Measurements from ENCODE around the gene DPEP3.
A peak's percentile ranks its signal among the peaks of the same experiment; 100 is the strongest.

Gene DPEP3

GRCh38 chr16:67969254-67970039 is 10.9 kb downstream of the DPEP3 start:
- no peak for DNase-seq (ENCODE audit: low read depth)

DNA sequence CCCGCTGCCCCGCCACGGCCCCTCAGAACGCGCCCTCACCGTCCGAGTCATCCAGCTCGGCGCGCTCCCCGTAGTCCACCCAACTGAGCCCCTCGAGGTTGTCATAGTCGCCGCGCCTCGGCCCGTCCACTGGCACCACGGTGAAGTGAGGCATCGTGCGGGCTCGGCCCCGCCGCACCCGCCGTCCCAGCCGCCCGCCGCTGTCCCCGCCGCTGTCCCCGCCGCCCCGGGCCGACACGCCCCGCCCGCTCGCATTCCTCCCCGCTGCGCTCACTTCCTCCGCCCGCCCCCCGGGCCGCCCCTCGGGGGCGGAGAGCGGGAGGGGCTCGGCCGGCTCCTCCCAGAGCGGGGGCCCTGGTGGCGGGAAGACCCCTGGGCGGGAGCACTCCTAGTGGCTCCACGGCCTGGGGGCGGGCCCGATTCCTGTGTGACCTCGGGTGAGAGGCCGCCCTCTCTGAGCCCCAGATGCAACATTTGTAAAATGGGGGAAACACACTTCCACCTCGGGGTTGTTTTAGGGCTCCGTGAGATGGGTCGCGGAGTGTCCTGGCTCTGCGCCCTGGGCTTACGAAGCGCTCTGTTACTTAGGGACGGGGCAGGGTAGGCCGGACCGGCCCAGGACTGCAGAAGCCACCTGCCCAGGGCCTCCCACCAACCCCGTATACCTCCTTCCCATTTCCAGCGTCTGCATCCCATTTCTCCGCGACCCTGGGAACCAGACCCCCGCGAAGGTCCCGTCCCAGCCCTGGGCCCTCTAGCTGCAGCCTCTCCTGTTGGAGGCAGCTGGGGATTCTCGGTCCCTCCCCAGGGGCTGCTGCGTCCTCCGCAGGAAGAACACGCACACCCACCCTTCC is 11.7 kb downstream of the DPEP3 start, which contains the start of gene SLC12A4:
Gene SLC12A4, minus strand, starts transcription at position 238 of the 854 bp plus-strand sequence. Its CDS starts 84 bp downstream, at position 154.
- peak within 1 kb of the TSS; percentile 99 for H3K4me3 ChIP-seq (ENCODE audit: low read length)
- TF ChIP-seq, protein P1, sequence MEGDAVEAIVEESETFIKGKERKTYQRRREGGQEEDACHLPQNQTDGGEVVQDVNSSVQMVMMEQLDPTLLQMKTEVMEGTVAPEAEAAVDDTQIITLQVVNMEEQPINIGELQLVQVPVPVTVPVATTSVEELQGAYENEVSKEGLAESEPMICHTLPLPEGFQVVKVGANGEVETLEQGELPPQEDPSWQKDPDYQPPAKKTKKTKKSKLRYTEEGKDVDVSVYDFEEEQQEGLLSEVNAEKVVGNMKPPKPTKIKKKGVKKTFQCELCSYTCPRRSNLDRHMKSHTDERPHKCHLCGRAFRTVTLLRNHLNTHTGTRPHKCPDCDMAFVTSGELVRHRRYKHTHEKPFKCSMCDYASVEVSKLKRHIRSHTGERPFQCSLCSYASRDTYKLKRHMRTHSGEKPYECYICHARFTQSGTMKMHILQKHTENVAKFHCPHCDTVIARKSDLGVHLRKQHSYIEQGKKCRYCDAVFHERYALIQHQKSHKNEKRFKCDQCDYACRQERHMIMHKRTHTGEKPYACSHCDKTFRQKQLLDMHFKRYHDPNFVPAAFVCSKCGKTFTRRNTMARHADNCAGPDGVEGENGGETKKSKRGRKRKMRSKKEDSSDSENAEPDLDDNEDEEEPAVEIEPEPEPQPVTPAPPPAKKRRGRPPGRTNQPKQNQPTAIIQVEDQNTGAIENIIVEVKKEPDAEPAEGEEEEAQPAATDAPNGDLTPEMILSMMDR (conservative IDR thresholded peaks at IDR 0.05; ENCODE audit: low read length) = no peak
- peak; percentile 76 for DNase-seq (ENCODE audit: low read depth)

More at GRCh38 chr16:67969254-67970039, 10.9 kb downstream of the DPEP3 start:
- H3K4me3 ChIP-seq (ENCODE audit: low read length) = peak overlapping the region; percentile 72
- TF ChIP-seq, protein P1 (conservative IDR thresholded peaks at IDR 0.05; ENCODE audit: low read length) = no peak

DNA sequence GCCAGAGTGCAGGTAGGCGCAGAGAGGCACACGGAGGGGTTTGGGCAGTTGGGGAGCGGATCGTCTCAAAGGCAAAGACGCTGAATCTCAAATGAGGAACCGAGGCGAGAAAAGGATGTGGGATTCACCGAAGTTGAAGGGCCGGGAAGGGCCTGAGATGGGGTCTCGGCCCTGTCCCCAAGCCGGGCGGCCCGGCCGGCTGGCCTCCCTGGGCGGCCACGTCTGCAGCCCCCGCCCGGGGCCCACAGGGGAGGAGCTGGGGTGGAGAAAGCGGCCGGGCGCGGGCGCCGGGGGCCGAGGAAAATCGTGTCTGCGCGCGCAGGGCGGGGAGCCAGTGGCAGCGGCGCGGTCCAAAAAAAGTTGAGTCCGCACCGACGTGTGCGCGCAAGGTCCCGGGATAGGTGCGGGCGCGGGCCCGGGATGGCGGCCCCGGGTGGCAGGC is 12.3 kb downstream of the DPEP3 start:
- DNase-seq (ENCODE audit: low read depth) = peak; percentile 42
- peak overlapping the region; percentile 99 for H3K4me3 ChIP-seq (ENCODE audit: low read length)
- TF ChIP-seq, protein P1 (conservative IDR thresholded peaks at IDR 0.05; ENCODE audit: low read length) = no peak

DNA sequence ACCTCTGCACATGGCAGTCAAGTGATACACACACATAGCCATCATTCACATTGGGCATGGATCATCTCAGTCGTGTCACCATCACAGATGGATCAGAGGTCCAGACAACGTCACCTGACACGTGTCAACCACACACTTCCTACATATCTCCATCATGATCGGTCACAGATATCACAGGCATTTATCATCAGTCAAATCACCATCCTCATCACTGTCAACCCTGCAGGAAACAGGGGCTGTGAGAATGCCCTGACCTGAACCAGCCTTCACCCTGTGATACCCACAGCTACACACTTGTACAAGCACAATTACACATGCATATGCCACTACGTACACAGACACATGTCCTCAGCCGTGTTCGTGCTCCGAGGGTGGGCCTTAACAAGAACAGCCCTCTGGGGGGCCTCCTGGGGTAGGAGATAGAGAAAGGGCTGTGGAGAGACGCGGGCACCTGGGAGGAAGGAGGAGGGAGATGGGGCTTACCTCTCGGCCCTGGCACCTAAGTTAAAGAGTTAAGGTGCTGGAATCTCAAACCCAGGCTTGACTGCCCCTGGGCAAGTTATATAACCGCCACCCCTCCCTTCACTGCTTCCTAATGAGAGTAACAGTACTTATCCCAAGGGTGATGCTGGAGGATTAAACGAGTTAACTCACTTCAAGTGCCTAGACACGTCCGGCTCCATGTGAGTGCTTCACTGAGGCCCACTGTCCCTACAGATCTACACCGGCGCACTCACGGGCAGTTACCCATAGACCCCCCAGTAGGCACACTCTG is 12.9 kb downstream of the DPEP3 start:
- peak; percentile 34 for DNase-seq (ENCODE audit: low read depth)
- TF ChIP-seq, protein P1 (conservative IDR thresholded peaks at IDR 0.05; ENCODE audit: low read length) = no peak

DNA sequence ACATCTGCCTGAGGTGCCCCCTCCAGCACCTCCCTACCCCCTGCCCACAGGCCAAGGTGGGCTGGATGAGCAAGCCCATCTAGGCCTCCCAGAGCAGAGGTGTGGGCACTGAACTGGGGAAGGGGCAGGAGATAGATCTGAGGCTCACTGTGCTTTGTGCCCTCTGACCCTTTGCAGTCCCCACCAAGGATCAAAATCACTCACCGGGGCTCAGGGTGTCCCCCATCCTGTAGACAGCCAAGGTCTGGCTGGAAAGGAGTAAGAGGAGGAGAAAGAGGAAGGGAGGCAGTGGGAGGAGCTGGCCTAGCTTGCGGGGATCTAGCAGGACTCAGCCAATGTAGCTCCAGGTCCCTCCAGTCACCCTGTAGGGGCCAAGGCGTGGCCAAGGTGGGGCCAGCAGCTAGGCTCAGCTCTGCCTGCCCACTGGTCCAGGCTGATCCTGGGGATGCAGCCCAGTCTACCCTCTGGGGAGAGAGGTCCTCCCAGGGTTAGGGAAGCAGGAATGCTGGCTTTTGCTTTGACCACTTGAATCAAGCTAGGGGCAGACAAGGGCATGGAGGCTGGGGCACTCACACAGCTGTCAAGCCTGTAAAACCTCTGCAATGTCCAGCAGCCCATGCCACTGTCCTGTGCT is 13.6 kb downstream of the DPEP3 start:
- peak overlapping the region; percentile 99 for H3K4me3 ChIP-seq (ENCODE audit: low read length)
- peak; percentile 68 for DNase-seq (ENCODE audit: low read depth)
- TF ChIP-seq, protein P1 (conservative IDR thresholded peaks at IDR 0.05; ENCODE audit: low read length) = no peak

More for the DNA sequence above, 12.9 kb downstream of the DPEP3 start:
- peak overlapping the region; percentile 99 for H3K4me3 ChIP-seq (ENCODE audit: low read length)
